Breast epithelium (tissue), 3 donors: ENCODE measurements around the gene KCNIP1.

Source experiments
- CTCF ChIP-seq, 3 donors: fragments of 450-650 bp; IDR thresholded peaks; one replicate each; pipeline ENCODE4 v1.5.1; 2016 to 2017; ENCODE audit warnings: antibody characterized with exemption in 3 of 3, mild to moderate bottlenecking in 3 of 3, moderate library complexity in 3 of 3
- POLR2A ChIP-seq: fragments of 450-650 bp; IDR thresholded peaks from one replicate; pipeline ENCODE4 v1.6.1; 2016; ENCODE audit warnings: antibody characterized with exemption, mild to moderate bottlenecking, moderate library complexity
- POLR2AphosphoS5 ChIP-seq, 3 donors: sonication (generic); formaldehyde crosslinking; IDR thresholded peaks; one replicate each; pipeline ENCODE4 v1.6.1; 2017; ENCODE audit warnings: antibody characterized with exemption in 3 of 3

GRCh38 chr5:170701334-170701733, 197.5 kb downstream of the KCNIP1 start:
- TF ChIP-seq POLR2AphosphoS5 (IDR thresholded peaks at IDR 0.05) (no peak), CTCF (IDR thresholded peaks at IDR 0.05) (no peak), POLR2A (no peak)
